Cardiac muscle cell (in vitro differentiated cells and primary cell): ENCODE measurements around the gene TGM6. TPM values are rescaled to one million over a fixed set of nuclear protein-coding genes. Genes with fewer than 3 reads are reported as not detected.

Experiments
- DNase-seq, 2 donors: peaks; one replicate each; pipeline versions ENCODE4 v3.0.0 to v3.0.0-alpha.2; 2010 to 2017; ENCODE audit warnings: low read depth in 1 of 2, low spot score in 1 of 2
- H3K27ac ChIP-seq: fragments of 200-600 bp; sonication (generic); 2 replicates; pipeline ENCODE4 v1.5.1; 2016
- H3K27me3 ChIP-seq: fragments of 200-600 bp; sonication (generic); 2 replicates; pipeline ENCODE4 v1.6.0; 2016; ENCODE audit warnings: control low read depth
- H3K36me3 ChIP-seq: fragments of 200-600 bp; sonication (generic); 2 replicates; pipeline ENCODE4 v1.5.1; 2016; ENCODE audit warnings: control low read depth
- H3K4me1 ChIP-seq: fragments of 200-600 bp; sonication (generic); 2 replicates; pipeline ENCODE4 v1.8.1; 2017; ENCODE audit warnings: low read depth, mild to moderate bottlenecking, mixed run types
- H3K4me3 ChIP-seq: fragments of 200-600 bp; sonication (generic); 2 replicates; pipeline ENCODE4 v1.5.1; 2016; ENCODE audit warnings: mild to moderate bottlenecking
- H3K9me3 ChIP-seq: fragments of 200-600 bp; sonication (generic); 2 replicates; pipeline ENCODE4 v1.5.1; 2017; ENCODE audit warnings: low read depth, mild to moderate bottlenecking, control low read depth
- CTCF ChIP-seq: IDR thresholded peaks from 2 replicates; pipeline ENCODE4 v1.5.1; 2012; ENCODE audit warnings: low read depth, mild to moderate bottlenecking, low read length
- polyA plus RNA-seq: library from polyadenylated mRNA; unstranded; fragments of >200 nt; fragmentation: Nextera tagmentation; extraction: Ambion mirVana; gene quantifications from 2 replicates; pipeline ENCODE4 v1.2.1, GENCODE V29; 2016
- total RNA-seq: library from RNA; depleted of rRNA; stranded (reverse); fragments of >200 nt; gene quantifications from 2 replicates; pipeline ENCODE4 v1.2.3, GENCODE V29; 2016

TGM6 gene
- total and polyA plus RNA-seq, 2 experiments from 2014 or later = not detected

- H3K36me3 ChIP-seq = no peaks in the 10 kb centered on the region
- H3K4me1 ChIP-seq = no peaks in the 10 kb centered on the region
- no peak for TF ChIP-seq CTCF
- H3K4me3 ChIP-seq = no peak overlapping the region
- no peak overlapping the region for H3K27ac ChIP-seq
- H3K9me3 ChIP-seq = no peaks in the 10 kb centered on the region
- DNase-seq = no peak
- no peaks in the 10 kb centered on the region for H3K27me3 ChIP-seq
These were observed 16.4 kb downstream of the TGM6 start for GRCh38 chr20:2397091-2397490.

DNA sequence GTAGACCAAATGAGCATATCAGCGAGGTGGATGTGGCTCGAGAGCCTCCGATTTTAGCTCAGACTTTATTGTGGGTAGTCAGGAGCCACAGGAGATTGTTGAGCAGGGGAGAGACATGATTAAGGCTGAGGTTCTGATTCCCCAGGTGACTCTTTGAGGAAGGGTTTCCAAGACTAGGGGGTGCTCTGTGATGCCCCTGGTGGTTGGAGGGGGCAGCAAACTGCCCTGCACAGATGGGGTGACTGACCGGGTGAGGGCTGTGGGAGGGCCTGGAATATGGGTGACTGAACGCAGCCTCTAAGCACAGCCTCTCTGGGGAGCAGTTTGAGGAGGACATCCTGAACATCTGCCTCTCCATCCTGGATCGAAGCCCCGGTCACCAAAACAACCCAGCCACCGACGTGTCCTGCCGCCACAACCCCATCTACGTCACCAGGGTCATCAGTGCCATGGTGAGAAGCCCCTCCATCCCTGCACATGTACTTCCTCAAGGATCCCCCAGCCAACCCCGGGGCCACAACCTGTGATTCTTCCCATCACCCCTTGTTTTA is 17.0 kb downstream of the TGM6 start:
- Histone ChIP-seq H3K4me3 (no peak overlapping the region), H3K36me3 (no peaks in the 10 kb centered on the region), H3K27ac (no peak overlapping the region), H3K9me3 (no peaks in the 10 kb centered on the region), H3K27me3 (no peaks in the 10 kb centered on the region), H3K4me1 (no peaks in the 10 kb centered on the region)
- no peak for DNase-seq
- TF ChIP-seq CTCF = no peak

GRCh38 chr20:2398449-2398848 is 17.7 kb downstream of the TGM6 start:
- TF ChIP-seq CTCF = no peak
- no peaks in the 10 kb centered on the region for H3K9me3 ChIP-seq
- H3K4me3 ChIP-seq = no peak overlapping the region
- no peaks in the 10 kb centered on the region for H3K27me3 ChIP-seq
- H3K4me1 ChIP-seq = no peaks in the 10 kb centered on the region
- no peak overlapping the region for H3K27ac ChIP-seq
- DNase-seq = no peak
- no peaks in the 10 kb centered on the region for H3K36me3 ChIP-seq

DNA sequence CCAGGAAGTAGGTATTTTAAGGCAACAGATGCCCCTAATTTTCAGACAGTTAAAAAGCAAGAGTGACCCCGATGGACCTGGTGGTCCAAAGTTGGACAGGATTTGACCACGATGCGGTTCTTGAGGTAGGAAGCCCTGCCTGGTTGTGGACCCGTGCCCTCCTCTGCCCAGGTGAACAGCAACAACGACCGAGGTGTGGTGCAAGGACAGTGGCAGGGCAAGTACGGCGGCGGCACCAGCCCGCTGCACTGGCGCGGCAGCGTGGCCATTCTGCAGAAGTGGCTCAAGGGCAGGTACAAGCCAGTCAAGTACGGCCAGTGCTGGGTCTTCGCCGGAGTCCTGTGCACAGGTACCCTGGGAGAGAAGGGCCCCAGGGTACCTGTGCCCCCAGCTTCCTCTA is 18.7 kb downstream of the TGM6 start:
- no peaks in the 10 kb centered on the region for H3K36me3 ChIP-seq
- no peak for DNase-seq
- no peak for TF ChIP-seq CTCF
- no peak overlapping the region for H3K4me3 ChIP-seq
- H3K4me1 ChIP-seq = no peaks in the 10 kb centered on the region
- H3K9me3 ChIP-seq = no peaks in the 10 kb centered on the region
- no peaks in the 10 kb centered on the region for H3K27me3 ChIP-seq
- no peak overlapping the region for H3K27ac ChIP-seq

DNA sequence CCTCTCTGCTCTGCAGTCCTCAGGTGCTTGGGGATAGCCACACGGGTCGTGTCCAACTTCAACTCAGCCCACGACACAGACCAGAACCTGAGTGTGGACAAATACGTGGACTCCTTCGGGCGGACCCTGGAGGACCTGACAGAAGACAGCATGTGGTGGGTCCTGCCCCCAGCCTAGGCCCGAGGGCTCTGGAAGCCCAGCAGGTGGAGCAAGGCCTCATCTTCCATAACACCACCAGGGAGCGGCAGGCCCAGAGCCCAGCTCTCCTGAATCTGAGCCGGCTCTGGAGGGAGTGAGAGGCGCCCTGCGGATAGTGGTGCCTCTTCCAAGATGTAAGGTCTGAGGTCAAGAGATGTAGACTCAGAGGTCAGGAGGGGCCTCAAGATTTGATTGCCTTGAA is 19.6 kb downstream of the TGM6 start:
- Histone ChIP-seq H3K9me3 (no peaks in the 10 kb centered on the region), H3K27ac (no peak overlapping the region), H3K4me3 (no peak overlapping the region), H3K4me1 (no peaks in the 10 kb centered on the region), H3K36me3 (no peaks in the 10 kb centered on the region), H3K27me3 (no peaks in the 10 kb centered on the region)
- TF ChIP-seq CTCF = no peak
- no peak for DNase-seq

DNA sequence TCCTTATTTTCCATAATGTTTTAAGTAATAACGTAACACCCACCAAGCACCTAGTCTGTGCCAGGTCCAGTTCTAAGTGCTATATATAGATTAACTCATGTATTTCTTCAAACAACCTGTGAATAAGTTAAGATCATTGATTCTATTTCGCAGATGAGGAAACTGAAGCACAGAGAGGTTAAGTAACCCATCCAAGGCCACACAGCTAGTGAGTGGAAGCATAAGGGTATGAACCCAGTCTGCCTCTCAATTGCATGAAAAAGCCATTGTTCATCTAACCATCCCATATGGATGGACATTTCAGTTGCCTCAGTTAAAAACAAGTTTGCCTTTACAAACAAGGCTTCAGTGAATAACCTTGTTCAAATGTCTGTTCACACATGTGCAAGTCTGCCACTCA is 20.8 kb downstream of the TGM6 start:
- Histone ChIP-seq H3K9me3 (no peaks in the 10 kb centered on the region), H3K27ac (no peak overlapping the region), H3K4me3 (no peak overlapping the region), H3K27me3 (no peaks in the 10 kb centered on the region), H3K36me3 (no peaks in the 10 kb centered on the region), H3K4me1 (no peaks in the 10 kb centered on the region)
- TF ChIP-seq CTCF = no peak
- no peak for DNase-seq
